Activated CD8-positive, alpha-beta T cell treated with anti-CD3 and anti-CD28 coated beads, Interleukin-2, amount 10 ng/mL, durations not matched to agents 7 days and 5 days (primary cell): ENCODE measurements around the gene NRP2. TPM values are rescaled to one million over a fixed set of nuclear protein-coding genes. Genes with fewer than 3 reads are reported as not detected.
A peak's percentile ranks its signal among the peaks of the same experiment; 100 is the strongest.

Experiments used
- ATAC-seq: fragments of 150-1000 bp; cut with Tn5 transposase; one replicate; pipeline ENCODE4 v1.10.0; 2021; ENCODE audit warnings: moderate library complexity
- CTCF ChIA-PET: fragments of 350-600 bp; sonication (Branson Sonifier 250); formaldehyde crosslinking; loops from one replicate; lab custom pipeline; 2021; ENCODE audit warnings: antibody characterized with exemption; lab: Charles Lee
- POLR2A ChIA-PET: fragments of 350-600 bp; sonication (Branson Sonifier 250); formaldehyde crosslinking; loops from one replicate; lab custom pipeline; 2021; ENCODE audit warnings: antibody characterized with exemption; lab: Charles Lee
- DNase-seq: peaks from one replicate; pipeline ENCODE4 v3.0.0-alpha.2; 2020
- H3K27ac Mint-ChIP-seq: one replicate; pipeline ENCODE4 v1.8.0; 2021; ENCODE audit warnings: mild to moderate bottlenecking, mixed read lengths
- H3K27me3 Mint-ChIP-seq: one replicate; pipeline ENCODE4 v1.8.0; 2021; ENCODE audit warnings: low read depth, mixed read lengths
- H3K36me3 Mint-ChIP-seq: one replicate; pipeline ENCODE4 v1.8.0; 2021; ENCODE audit warnings: low read depth, mixed read lengths
- H3K4me1 Mint-ChIP-seq: one replicate; pipeline ENCODE4 v1.8.0; 2021; ENCODE audit warnings: low read depth, mixed read lengths
- H3K4me3 Mint-ChIP-seq: one replicate; pipeline ENCODE4 v1.8.0; 2021; ENCODE audit warnings: mild to moderate bottlenecking, mixed read lengths
- H3K9me3 Mint-ChIP-seq: one replicate; pipeline ENCODE4 v1.8.0; 2022; ENCODE audit warnings: mixed read lengths; ENCODE audit not compliant: insufficient read depth
- total RNA-seq, 2 experiments: library from RNA; stranded (reverse); gene quantifications; one replicate each; pipeline ENCODE4 v1.2.3, GENCODE V29; 2021

NRP2 gene
- total RNA-seq, 2 experiments from 2014 or later: 4.0 to 4.2 TPM

GRCh38 chr2:205660521-205661124 lies 21.7 kb upstream of the NRP2 start:
- POLR2A ChIA-PET: no interaction called here
- Mint-ChIP-seq H3K9me3 (no peaks in the 10 kb centered on the region), H3K36me3 (no peaks in the 10 kb centered on the region), H3K4me1 (peaks cover 25% of the 10 kb centered on the region), H3K27me3 (peaks cover 6% of the 10 kb centered on the region), H3K27ac (peak overlapping the region; percentile 65), H3K4me3 (no peak overlapping the region)
- ATAC-seq (peak; percentile 93), DNase-seq (peak; percentile 71)
- CTCF ChIA-PET: interaction anchor here (1.0 to 7.0 kb wide), 3 partner anchors 15 to 789 kb away, joined by 3 to 35 read pairs (median 4); no protein-coding TSS in a partner anchor

GRCh38 chr2:205661281-205661680 lies 21.0 kb upstream of the NRP2 start:
- H3K4me3 Mint-ChIP-seq: no peak overlapping the region
- ChIA-PET CTCF (interaction anchor here (1.0 to 7.0 kb wide), 3 partner anchors 14 to 790 kb away, joined by 3 to 35 read pairs (median 4); no protein-coding TSS in a partner anchor), POLR2A (no interaction called here)
- no peaks in the 10 kb centered on the region for H3K9me3 Mint-ChIP-seq
- peaks cover 8% of the 10 kb centered on the region for H3K27me3 Mint-ChIP-seq
- H3K27ac Mint-ChIP-seq: no peak overlapping the region
- DNase-seq (no peak), ATAC-seq (no peak)
- peaks cover 28% of the 10 kb centered on the region for H3K4me1 Mint-ChIP-seq
- no peaks in the 10 kb centered on the region for H3K36me3 Mint-ChIP-seq

DNA sequence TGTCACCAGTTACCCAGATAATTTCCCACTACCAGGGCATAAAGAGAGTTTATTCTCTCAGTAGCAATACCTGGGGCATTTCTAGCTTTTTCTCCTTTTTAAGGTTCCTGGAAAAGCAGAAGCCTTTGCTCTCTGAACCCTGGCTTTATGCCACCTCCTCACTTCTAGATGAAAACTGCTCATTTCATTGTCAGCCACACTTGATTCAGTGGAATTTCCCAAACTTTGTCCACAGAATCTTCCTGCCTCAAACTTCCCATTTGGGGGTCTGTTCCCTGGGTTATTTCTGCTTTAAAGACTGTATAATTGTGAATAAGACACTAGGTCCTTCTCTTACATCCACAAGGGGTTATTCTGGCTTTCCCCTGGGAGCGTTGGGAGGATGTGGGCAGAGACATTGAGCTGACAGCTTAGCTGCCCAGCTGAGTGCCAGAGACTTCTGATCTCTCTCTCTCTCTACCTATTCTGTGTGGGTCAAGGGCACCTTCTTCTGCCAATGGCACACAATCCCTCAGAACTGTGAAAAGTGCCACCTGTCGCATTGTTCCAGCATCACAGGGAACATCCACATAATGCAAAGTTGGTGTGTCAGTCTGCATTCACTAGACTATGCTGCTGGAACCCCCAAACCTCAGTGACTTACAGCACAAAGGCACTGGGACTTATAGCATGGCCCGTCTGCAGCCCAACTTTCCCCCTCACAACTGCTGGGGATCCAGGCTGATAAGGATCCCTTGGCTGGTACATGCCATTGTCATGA lies 19.9 kb upstream of the NRP2 start:
- no peak overlapping the region for H3K4me3 Mint-ChIP-seq
- no peak for DNase-seq
- peaks cover 10% of the 10 kb centered on the region for H3K27me3 Mint-ChIP-seq
- peaks cover 28% of the 10 kb centered on the region for H3K4me1 Mint-ChIP-seq
- no peak for ATAC-seq
- ChIA-PET CTCF (interaction anchor here (7.0 kb wide), 1 partner anchor 13 kb away, joined by 35 read pairs; no protein-coding TSS in a partner anchor), POLR2A (no interaction called here)
- H3K27ac Mint-ChIP-seq: no peak overlapping the region
- H3K36me3 Mint-ChIP-seq: no peaks in the 10 kb centered on the region
- H3K9me3 Mint-ChIP-seq: peaks cover 2% of the 10 kb centered on the region

DNA sequence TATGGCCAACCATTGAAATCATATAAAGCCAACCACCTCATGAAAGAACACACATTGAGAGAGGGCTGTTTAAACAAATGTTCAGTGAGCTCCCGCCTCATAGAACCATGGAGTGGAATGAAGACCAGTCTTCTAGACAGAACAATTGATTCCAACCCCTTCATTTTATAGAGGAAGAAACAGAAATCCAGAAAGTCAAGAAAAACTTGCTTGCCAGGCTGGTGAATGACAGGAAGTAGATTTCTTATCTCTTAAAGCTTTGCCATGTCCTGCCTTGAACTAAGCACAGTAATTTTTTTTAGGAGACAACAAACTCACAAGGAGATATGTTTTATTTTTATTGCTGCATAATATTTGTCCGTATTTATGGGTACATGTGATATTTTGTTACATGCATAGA lies 16.5 kb upstream of the NRP2 start:
- Mint-ChIP-seq H3K4me3 (no peak overlapping the region), H3K27me3 (peaks cover 10% of the 10 kb centered on the region), H3K9me3 (peaks cover 12% of the 10 kb centered on the region), H3K4me1 (peaks cover 18% of the 10 kb centered on the region), H3K27ac (no peak overlapping the region), H3K36me3 (peaks cover 2% of the 10 kb centered on the region)
- ChIA-PET CTCF (interaction anchor here (1.2 kb wide), 1 partner anchor 14 kb away, joined by 3 read pairs; no protein-coding TSS in a partner anchor), POLR2A (no interaction called here)
- ATAC-seq (no peak), DNase-seq (no peak)

DNA sequence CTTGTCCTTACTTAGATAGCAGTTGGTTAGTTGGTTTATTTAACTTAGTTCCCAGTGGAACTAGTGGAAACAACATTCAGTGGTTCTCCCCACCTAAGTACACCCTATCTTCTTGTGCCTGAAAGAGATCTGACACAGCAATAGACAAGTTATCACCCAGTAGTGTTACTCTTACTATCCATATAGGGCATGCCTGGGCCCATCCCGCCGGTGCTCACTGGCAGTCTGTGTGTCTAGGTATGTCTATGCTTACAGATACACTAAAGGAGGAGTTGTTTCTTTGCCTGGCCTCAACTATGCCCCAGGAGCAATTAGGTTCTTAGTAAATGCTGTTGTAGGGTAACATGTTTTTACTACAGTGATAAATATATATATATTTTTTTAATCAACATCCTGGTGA lies 12.0 kb upstream of the NRP2 start:
- POLR2A ChIA-PET: no interaction called here
- H3K9me3 Mint-ChIP-seq: peaks cover 12% of the 10 kb centered on the region
- H3K27me3 Mint-ChIP-seq: peaks cover 12% of the 10 kb centered on the region
- peaks cover 9% of the 10 kb centered on the region for H3K4me1 Mint-ChIP-seq
- CTCF ChIA-PET: no interaction called here
- DNase-seq (no peak), ATAC-seq (no peak)
- H3K4me3 Mint-ChIP-seq: no peak overlapping the region
- no peak overlapping the region for H3K27ac Mint-ChIP-seq
- peaks cover 2% of the 10 kb centered on the region for H3K36me3 Mint-ChIP-seq

- DNase-seq (no peak), ATAC-seq (no peak)
- Mint-ChIP-seq H3K27ac (no peak overlapping the region), H3K4me3 (no peak overlapping the region), H3K4me1 (peaks cover 6% of the 10 kb centered on the region), H3K36me3 (peaks cover 2% of the 10 kb centered on the region), H3K9me3 (peaks cover 8% of the 10 kb centered on the region), H3K27me3 (peaks cover 13% of the 10 kb centered on the region)
- ChIA-PET CTCF (interaction anchor here (3.2 kb wide), 1 partner anchor 55 kb away, joined by 32 read pairs; no protein-coding TSS in a partner anchor), POLR2A (no interaction called here)
Observed at GRCh38 chr2:205673312-205673711, 9.0 kb upstream of the NRP2 start.

DNA sequence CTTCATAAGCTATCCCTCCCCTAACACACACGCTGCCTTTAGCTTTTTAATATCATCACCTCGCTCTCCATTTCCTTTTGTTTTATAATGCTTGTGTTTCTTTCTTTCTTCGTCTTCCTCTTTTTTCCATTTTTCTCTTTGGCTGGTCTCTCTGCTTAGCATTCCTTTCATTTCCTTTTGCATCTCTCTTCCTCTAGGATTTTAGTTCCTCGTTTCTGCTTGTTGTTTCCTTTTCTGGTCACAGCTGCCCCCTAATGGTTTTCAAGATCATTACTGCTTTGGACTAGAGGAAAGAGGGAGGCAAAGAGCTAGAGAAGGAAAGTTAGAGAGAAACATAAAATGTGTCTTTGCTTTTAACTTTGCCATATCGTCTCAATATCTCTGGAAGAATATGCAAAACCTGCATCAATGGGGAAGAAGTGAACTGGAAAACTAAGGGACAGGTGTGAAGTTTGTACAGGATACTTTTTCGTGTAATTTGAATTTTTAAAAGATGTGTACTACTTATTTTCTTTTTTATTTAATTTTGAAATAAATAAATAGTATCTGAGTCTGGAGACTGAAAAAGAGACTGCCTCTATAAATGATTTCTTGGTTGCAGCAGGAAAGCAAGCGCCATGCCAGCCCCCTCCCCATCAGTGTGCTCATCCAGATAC lies 6.3 kb upstream of the NRP2 start:
- CTCF ChIA-PET: interaction anchor here (0.6 to 3.2 kb wide), 39 partner anchors 9 to 1531 kb away, joined by 3 to 35 read pairs (median 4); no protein-coding TSS in a partner anchor

GRCh38 chr2:205678541-205679142 lies 3.7 kb upstream of the NRP2 start:
- ChIA-PET CTCF (interaction anchor here (1.0 to 2.1 kb wide), 10 partner anchors 9 to 1570 kb away, joined by 3 to 9 read pairs (median 4); no protein-coding TSS in a partner anchor), POLR2A (interaction anchor here (0.6 kb wide), 1 partner anchor 196 kb away, joined by 3 read pairs; no protein-coding TSS in a partner anchor)
- Mint-ChIP-seq H3K4me1 (peaks cover 25% of the 10 kb centered on the region), H3K36me3 (no peaks in the 10 kb centered on the region), H3K9me3 (no peaks in the 10 kb centered on the region), H3K4me3 (no peak overlapping the region), H3K27ac (no peak overlapping the region), H3K27me3 (peaks cover 31% of the 10 kb centered on the region)
- DNase-seq (no peak), ATAC-seq (no peak)

More for the DNA sequence above, 6.3 kb upstream of the NRP2 start:
- Mint-ChIP-seq H3K36me3 (no peaks in the 10 kb centered on the region), H3K9me3 (no peaks in the 10 kb centered on the region), H3K4me1 (peaks cover 16% of the 10 kb centered on the region), H3K27me3 (peaks cover 19% of the 10 kb centered on the region), H3K27ac (no peak overlapping the region), H3K4me3 (no peak overlapping the region)
- no peak for ATAC-seq
- POLR2A ChIA-PET: no interaction called here
- no peak for DNase-seq

DNA sequence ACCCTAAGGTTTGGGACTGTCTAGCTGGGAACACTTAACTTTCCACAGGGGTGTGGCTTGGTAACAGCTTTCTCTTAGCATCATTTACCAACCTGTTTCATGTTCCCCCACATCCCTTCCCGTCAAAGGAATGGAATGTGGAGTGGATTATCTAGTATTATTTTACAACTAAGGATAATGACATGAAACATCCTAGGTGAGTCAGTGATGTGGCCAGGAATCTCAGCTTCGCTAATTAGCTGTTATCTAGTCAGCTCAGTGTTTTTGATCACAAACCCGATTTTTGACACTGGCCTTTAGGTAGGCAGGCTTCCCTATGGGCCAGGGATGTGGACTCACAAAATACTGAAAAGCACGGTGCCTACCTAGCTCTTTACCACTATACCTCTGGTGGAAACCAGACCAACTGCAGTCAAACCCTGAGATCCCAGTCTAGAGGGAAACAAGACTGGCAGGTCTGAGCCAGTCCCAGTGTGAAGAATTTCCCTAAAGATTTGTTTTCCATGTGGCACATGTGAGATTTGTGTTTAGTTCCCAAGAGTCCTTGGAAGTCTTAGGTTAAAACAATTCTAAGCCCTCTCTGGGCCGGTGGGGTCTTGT lies 2.8 kb upstream of the NRP2 start:
- ChIA-PET POLR2A (no interaction called here), CTCF (interaction anchor here (0.7 to 2.1 kb wide), 16 partner anchors 8 to 1571 kb away, joined by 3 to 9 read pairs (median 3); no protein-coding TSS in a partner anchor)
- Mint-ChIP-seq H3K4me3 (no peak overlapping the region), H3K27me3 (peaks cover 40% of the 10 kb centered on the region), H3K27ac (no peak overlapping the region), H3K4me1 (peaks cover 32% of the 10 kb centered on the region), H3K36me3 (no peaks in the 10 kb centered on the region), H3K9me3 (no peaks in the 10 kb centered on the region)
- no peak for ATAC-seq
- no peak for DNase-seq

GRCh38 chr2:205680067-205680466 lies 2.2 kb upstream of the NRP2 start:
- Mint-ChIP-seq H3K27ac (no peak overlapping the region), H3K27me3 (peaks cover 46% of the 10 kb centered on the region), H3K36me3 (no peaks in the 10 kb centered on the region), H3K9me3 (no peaks in the 10 kb centered on the region), H3K4me3 (no peak overlapping the region), H3K4me1 (peaks cover 37% of the 10 kb centered on the region)
- ChIA-PET POLR2A (no interaction called here), CTCF (interaction anchor here (0.8 to 1.5 kb wide), 7 partner anchors 8 to 795 kb away, joined by 3 to 5 read pairs (median 3); no protein-coding TSS in a partner anchor)
- DNase-seq: peak; percentile 70
- peak; percentile 32 for ATAC-seq

- Mint-ChIP-seq H3K9me3 (no peaks in the 10 kb centered on the region), H3K27me3 (peaks cover 53% of the 10 kb centered on the region), H3K4me1 (peaks cover 40% of the 10 kb centered on the region), H3K4me3 (no peak overlapping the region), H3K27ac (no peak overlapping the region), H3K36me3 (no peaks in the 10 kb centered on the region)
- ChIA-PET CTCF (interaction anchor here (1.1 to 3.7 kb wide), 5 partner anchors 13 to 194 kb away, joined by 3 to 15 read pairs (median 3); no protein-coding TSS in a partner anchor), POLR2A (no interaction called here)
- DNase-seq (no peak), ATAC-seq (no peak)
Observed at GRCh38 chr2:205680903-205681302, 1.4 kb upstream of the NRP2 start.
